HepG2 (cell line): Measurements from ENCODE around the gene CCDC33.

ENCODE experiments used
- AFF4 ChIP-seq: sonication (generic); formaldehyde crosslinking; IDR thresholded peaks from 2 replicates; pipeline ENCODE4 v1.4.0; 2020; ENCODE audit warnings: missing genetic modification reagents
- CTCF ChIP-seq: sonication (generic); formaldehyde crosslinking; IDR thresholded peaks from 2 replicates; pipeline ENCODE4 v1.5.0; 2020; ENCODE audit warnings: mild to moderate bottlenecking, missing genetic modification reagents, moderate library complexity
- EZH2 ChIP-seq: conservative IDR thresholded peaks from 2 replicates; pipeline ENCODE4 v1.6.1; 2012; ENCODE audit warnings: mild to moderate bottlenecking, low read depth, low read length, moderate library complexity
- FOXA1 ChIP-seq, 2 experiments: fragments of 450-650 bp in 1 of 2; sonication (generic) in 1 of 2; formaldehyde crosslinking in 1 of 2; IDR thresholded peaks; 2 replicates each; pipeline versions ENCODE4 v1.4.0 to v1.6.1; 2016 to 2020; ENCODE audit warnings: missing genetic modification reagents in 1 of 2
- HMGXB4 ChIP-seq, 2 experiments: sonication (generic) in 1 of 2; formaldehyde crosslinking in 1 of 2; IDR thresholded peaks; 2 replicates each; pipeline versions ENCODE4 v1.4.0 to v1.6.1; 2018 to 2020; ENCODE audit warnings: missing genetic modification reagents in 2 of 2, borderline replicate concordance in 1 of 2, low read depth in 1 of 2, mild to moderate bottlenecking in 1 of 2, missing biosample characterization in 1 of 2
- ZSCAN25 ChIP-seq: sonication (generic); formaldehyde crosslinking; IDR thresholded peaks from 2 replicates; pipeline ENCODE4 v1.8.0; 2022; ENCODE audit warnings: mild to moderate bottlenecking, missing genetic modification reagents
- ZZZ3 ChIP-seq: sonication (generic); formaldehyde crosslinking; IDR thresholded peaks from 2 replicates; pipeline ENCODE4 v1.4.0; 2020; ENCODE audit warnings: missing genetic modification reagents, mild to moderate bottlenecking, borderline replicate concordance

- TF ChIP-seq HMGXB4 (CRISPR knock-in tag; IDR thresholded peaks at IDR 0.05; ENCODE audit: borderline replicate concordance in 1 of 2, low read depth in 1 of 2) (no peak), ZSCAN25 (CRISPR knock-in tag) (no peak), AFF4 (no peak), FOXA1 (IDR thresholded peaks at IDR 0.05) (no peak), FOXA1 (CRISPR knock-in tag; IDR thresholded peaks at IDR 0.05) (no peak), CTCF (CRISPR knock-in tag) (no peak), EZH2 (no peak), ZZZ3 (no peak)
Observed at GRCh38 chr15:74338676-74339075, 102.5 kb downstream of the CCDC33 start.
